D721Med (cell line): Measurements from ENCODE around the gene AMER1.
A peak's percentile ranks its signal among the peaks of the same experiment; 100 is the strongest.

Experiments used
- DNase-seq: peaks from one replicate; pipeline ENCODE4 v3.0.0; 2011; ENCODE audit warnings: low spot score; ENCODE audit not compliant: insufficient read length
- FAIRE-seq: peaks from 2 replicates; lab custom pipeline; 2011; peaks lifted over from hg19 to GRCh38; lab: Jason Lieb, UNC
- CTCF ChIP-seq: IDR thresholded peaks from 2 replicates; pipeline ENCODE4 v1.5.1; 2012; ENCODE audit warnings: mild to moderate bottlenecking, control low read depth; ENCODE audit not compliant: insufficient read depth; ENCODE audit errors: missing control alignments

The AMER1 gene

GRCh38 chrX:64205735-64206501 lies 410 bp upstream of the AMER1 start:
- DNase-seq (peak; percentile 82), FAIRE-seq (no peak)
- TF ChIP-seq CTCF, result no peak

- FAIRE-seq (no peak), DNase-seq (no peak)
- TF ChIP-seq CTCF, result no peak
Measured at GRCh38 chrX:64204701-64205440, 637 bp downstream of the AMER1 start.

GRCh38 chrX:64204252-64204651 lies 1.3 kb downstream of the AMER1 start:
- TF ChIP-seq CTCF, result no peak
- DNase-seq (no peak), FAIRE-seq (no peak)

- TF ChIP-seq CTCF, result no peak
- no peak for DNase-seq
- FAIRE-seq, result no peak
Measured at GRCh38 chrX:64202808-64203325, 2.6 kb downstream of the AMER1 start.

GRCh38 chrX:64198036-64198435 lies 7.5 kb downstream of the AMER1 start:
- DNase-seq, result no peak
- no peak for FAIRE-seq
- TF ChIP-seq CTCF, result no peak

- FAIRE-seq, result no peak
- no peak for TF ChIP-seq CTCF
- DNase-seq, result no peak
Measured at GRCh38 chrX:64196606-64197005, 8.9 kb downstream of the AMER1 start.
